Measurements from ENCODE around the gene RING1. TPM values are rescaled to one million over a fixed set of nuclear protein-coding genes. Genes with fewer than 3 reads are reported as not detected.

Gene RING1
- total and polyA plus RNA-seq, 8 donors = 37.4 to 70.6 (median 55.4) TPM

GRCh38 chr6:33165581-33166258 lies 42.6 kb upstream of the RING1 start:
- H3K36me3 ChIP-seq = no peaks in the 10 kb centered on the region
- intact Hi-C loops (cut with DNase I) = loop anchor here in 1 of 2 donors (10.0 kb wide), 1 partner anchor 79 kb away; no protein-coding TSS in a partner anchor
- no peaks in the 10 kb centered on the region for H3K9me3 ChIP-seq
- no peak for TF ChIP-seq CTCF (IDR thresholded peaks at IDR 0.05)
- peak in 1 of 4 donors; percentile 24 for DNase-seq
- no peaks in the 10 kb centered on the region for H3K27me3 ChIP-seq
- H3K4me1 ChIP-seq = peaks cover 6 to 12% of the 10 kb centered on the region in 2 donors
- ATAC-seq = no peak
- H3K27ac ChIP-seq = no peak overlapping the region
- no peak overlapping the region for H3K4me3 ChIP-seq

GRCh38 chr6:33166363-33166762 lies 41.9 kb upstream of the RING1 start:
- ATAC-seq (no peak), DNase-seq (no peak)
- no peaks in the 10 kb centered on the region for H3K27me3 ChIP-seq
- TF ChIP-seq CTCF (IDR thresholded peaks at IDR 0.05) = no peak
- H3K27ac ChIP-seq = no peak overlapping the region
- H3K4me3 ChIP-seq = no peak overlapping the region
- H3K4me1 ChIP-seq = peaks cover under 1 to 8% of the 10 kb centered on the region in 2 donors
- H3K36me3 ChIP-seq = no peaks in the 10 kb centered on the region
- H3K9me3 ChIP-seq = no peaks in the 10 kb centered on the region
- intact Hi-C loops (cut with DNase I) = loop anchor here in 1 of 2 donors (10.0 kb wide), 1 partner anchor 78 kb away; no protein-coding TSS in a partner anchor

GRCh38 chr6:33166811-33167210 lies 41.5 kb upstream of the RING1 start:
- DNase-seq (no peak), ATAC-seq (no peak)
- Histone ChIP-seq H3K27ac (no peak overlapping the region), H3K4me1 (peaks cover 0 to 4% of the 10 kb centered on the region in 2 donors), H3K36me3 (no peaks in the 10 kb centered on the region), H3K4me3 (no peak overlapping the region), H3K27me3 (no peaks in the 10 kb centered on the region), H3K9me3 (no peaks in the 10 kb centered on the region)
- intact Hi-C loops (cut with DNase I) = loop anchor here in 1 of 2 donors (10.0 kb wide), 1 partner anchor 78 kb away; no protein-coding TSS in a partner anchor
- TF ChIP-seq CTCF (IDR thresholded peaks at IDR 0.05) = no peak

- no peak overlapping the region for H3K27ac ChIP-seq
- no peaks in the 10 kb centered on the region for H3K4me1 ChIP-seq
- ATAC-seq (no peak), DNase-seq (no peak)
- no peak for TF ChIP-seq CTCF (IDR thresholded peaks at IDR 0.05)
- H3K36me3 ChIP-seq = no peaks in the 10 kb centered on the region
- H3K9me3 ChIP-seq = no peaks in the 10 kb centered on the region
- intact Hi-C loops (cut with DNase I) = loop anchor here in 1 of 2 donors (10.0 kb wide), 1 partner anchor 77 kb away; no protein-coding TSS in a partner anchor
- no peak overlapping the region for H3K4me3 ChIP-seq
- H3K27me3 ChIP-seq = no peaks in the 10 kb centered on the region
Measured at GRCh38 chr6:33167374-33168283, 40.7 kb upstream of the RING1 start.

- Histone ChIP-seq H3K27me3 (no peaks in the 10 kb centered on the region), H3K9me3 (no peaks in the 10 kb centered on the region), H3K4me3 (no peak overlapping the region), H3K36me3 (no peaks in the 10 kb centered on the region), H3K27ac (no peak overlapping the region), H3K4me1 (no peaks in the 10 kb centered on the region)
- intact Hi-C loops (cut with DNase I) = loop anchor here in 1 of 2 donors (10.0 kb wide), 1 partner anchor 77 kb away; no protein-coding TSS in a partner anchor
- no peak for TF ChIP-seq CTCF (IDR thresholded peaks at IDR 0.05)
- DNase-seq (no peak), ATAC-seq (no peak)
Measured at GRCh38 chr6:33168284-33168601, 40.1 kb upstream of the RING1 start.

All from left lung (tissue), 10 donors.